CD14-positive monocyte (primary cell): Measurements from ENCODE around the gene NEDD4L. TPM values are rescaled to one million over a fixed set of nuclear protein-coding genes. Genes with fewer than 3 reads are reported as not detected.
A peak's percentile ranks its signal among the peaks of the same experiment; 100 is the strongest.

Source experiments
- DNase-seq, 3 donors: peaks; one replicate each; pipeline ENCODE4 v3.0.0-alpha.2; 2011 to 2022
- H2AFZ ChIP-seq: 2 replicates; pipeline ENCODE4 v1.6.0; 2012; ENCODE audit warnings: mild to moderate bottlenecking, low read depth, low read length, inconsistent platforms; ENCODE audit not compliant: insufficient read depth, poor library complexity, severe bottlenecking
- H3K27ac ChIP-seq, 2 donors: 1 replicate in 1 of 2; 2 replicates in 1 of 2; pipeline ENCODE4 v1.5.1; 2012 to 2013; ENCODE audit warnings: low read length in 2 of 2, control low read depth in 1 of 2, inconsistent platforms in 1 of 2, low read depth in 1 of 2, mild to moderate bottlenecking in 1 of 2
- H3K27me3 ChIP-seq, 2 donors: one replicate each; pipeline versions ENCODE4 v1.6.0 to v1.6.1; 2011 to 2013; ENCODE audit warnings: low read length in 2 of 2; ENCODE audit not compliant: control insufficient read depth in 2 of 2, insufficient read depth in 2 of 2
- H3K36me3 ChIP-seq, 2 donors: replicated peaks in 1 of 2; 1 replicate in 1 of 2; 2 replicates in 1 of 2; pipeline versions ENCODE4 v1.5.1 to v1.6.1; 2012 to 2013; ENCODE audit warnings: low read length in 2 of 2, control low read depth in 1 of 2, inconsistent platforms in 1 of 2, mild to moderate bottlenecking in 1 of 2; ENCODE audit not compliant: insufficient read depth in 2 of 2, control insufficient read depth in 1 of 2
- H3K4me1 ChIP-seq, 2 donors: 1 replicate in 1 of 2; 2 replicates in 1 of 2; pipeline versions ENCODE4 v1.5.1 to v1.6.1; 2012 to 2013; ENCODE audit warnings: low read length in 2 of 2, control low read depth in 1 of 2, inconsistent platforms in 1 of 2, mild to moderate bottlenecking in 1 of 2, moderate library complexity in 1 of 2; ENCODE audit not compliant: insufficient read depth in 2 of 2, control insufficient read depth in 1 of 2
- H3K4me2 ChIP-seq: replicated peaks from 2 replicates; pipeline ENCODE3; 2012; ENCODE audit warnings: low read length, moderate library complexity, mild to moderate bottlenecking; ENCODE audit not compliant: poor library complexity, severe bottlenecking; ENCODE audit errors: extremely low read depth
- H3K4me3 ChIP-seq, 3 experiments: fragments of 200-600 bp in 1 of 3; sonication (generic) in 1 of 3; replicated peaks in 1 of 3; 1 replicate in 2 of 3; 2 replicates in 1 of 3; pipeline ENCODE4 v1.5.1; 2011 to 2013; ENCODE audit warnings: low read length in 3 of 3, mild to moderate bottlenecking in 3 of 3, control low read depth in 2 of 3, low read depth in 2 of 3, inconsistent platforms in 1 of 3, moderate library complexity in 1 of 3
- H3K79me2 ChIP-seq: 2 replicates; pipeline ENCODE4 v1.6.0; 2012; ENCODE audit warnings: mild to moderate bottlenecking, control low read depth, inconsistent platforms, low read length, moderate library complexity; ENCODE audit not compliant: insufficient read depth
- H3K9ac ChIP-seq: 2 replicates; pipeline ENCODE4 v1.6.0; 2017; ENCODE audit warnings: low read length, mild to moderate bottlenecking; ENCODE audit not compliant: insufficient read depth, poor library complexity, severe bottlenecking
- H3K9me3 ChIP-seq, 2 donors: replicated peaks in 1 of 2; 1 replicate in 1 of 2; 2 replicates in 1 of 2; pipeline versions ENCODE4 v1.5.1 to v1.6.1; 2012 to 2013; ENCODE audit warnings: low read length in 2 of 2, control low read depth in 1 of 2; ENCODE audit not compliant: control insufficient read depth in 1 of 2, insufficient read depth in 1 of 2
- H4K20me1 ChIP-seq: 2 replicates; pipeline ENCODE4 v1.6.0; 2012; ENCODE audit warnings: mild to moderate bottlenecking, low read length, control low read depth, moderate library complexity; ENCODE audit not compliant: insufficient read depth
- H3K27ac Mint-ChIP-seq, 7 donors: one replicate each; pipeline ENCODE4 v1.8.0; 2020; ENCODE audit warnings: mild to moderate bottlenecking in 7 of 7, mixed read lengths in 7 of 7, moderate library complexity in 6 of 7, inconsistent platforms in 2 of 7
- H3K27me3 Mint-ChIP-seq, 3 donors: one replicate each; pipeline ENCODE4 v1.8.0; 2021 to 2022; ENCODE audit warnings: low read depth in 3 of 3, mild to moderate bottlenecking in 3 of 3, mixed read lengths in 3 of 3, moderate library complexity in 3 of 3, inconsistent platforms in 1 of 3
- H3K36me3 Mint-ChIP-seq, 2 donors: one replicate each; pipeline ENCODE4 v1.8.0; 2020; ENCODE audit warnings: mixed read lengths in 2 of 2, inconsistent platforms in 1 of 2, mild to moderate bottlenecking in 1 of 2
- H3K4me1 Mint-ChIP-seq: one replicate; pipeline ENCODE4 v1.8.0; 2020; ENCODE audit warnings: mild to moderate bottlenecking, mixed read lengths
- H3K4me3 Mint-ChIP-seq, 2 donors: one replicate each; pipeline ENCODE4 v1.8.0; 2020; ENCODE audit warnings: mild to moderate bottlenecking in 2 of 2, mixed read lengths in 2 of 2, moderate library complexity in 1 of 2
- H3K9me3 Mint-ChIP-seq, 7 donors: one replicate each; pipeline ENCODE4 v1.8.0; 2020 to 2022; ENCODE audit warnings: mixed read lengths in 7 of 7, mild to moderate bottlenecking in 6 of 7, moderate library complexity in 6 of 7, inconsistent platforms in 2 of 7
- CTCF ChIP-seq: fragments of 200-600 bp; IDR thresholded peaks from one replicate; pipeline ENCODE4 v1.8.0; 2022; ENCODE audit warnings: antibody characterized with exemption, mild to moderate bottlenecking
- WGBS: methylation state at CpG from one replicate; pipeline ENCODE4 v1.1.5; 2013; ENCODE audit warnings: missing lambda C conversion rate; ENCODE audit not compliant: insufficient coverage; 5-methylcytosine and 5-hydroxymethylcytosine counted together
- intact Hi-C, 2 donors: fragments of 100-400 bp; cut with micrococcal nuclease; formaldehyde crosslinking; loops; one replicate each; pipeline versions ENCODE4 v1.15.0 to v1.15.1; 2023
- polyA plus RNA-seq, 3 donors: library from polyadenylated mRNA; depleted of rRNA in 1 of 3; unstranded in 2 of 3; stranded (reverse) in 1 of 3; fragments of 300-500 nt in 2 of 3; fragments of >200 nt in 1 of 3; fragmentation: Illumina TruSeq in 2 of 3; gene quantifications; 1 replicate in 2 of 3; 2 replicates in 1 of 3; pipeline ENCODE4 v1.2.3, GENCODE V29; 2012 to 2021

NEDD4L gene
- polyA plus RNA-seq, 3 donors: 2.5 to 5.2 (median 4.5) TPM

GRCh38 chr18:58339890-58340289 is 295.9 kb downstream of the NEDD4L start:
- H3K9ac ChIP-seq: no peak overlapping the region
- H3K36me3 Mint-ChIP-seq: no peaks in the 10 kb centered on the region
- H3K27ac ChIP-seq: no peak overlapping the region
- H2AFZ ChIP-seq: no peak overlapping the region
- peak overlapping the region in 1 of 7 donors; percentile 11 for H3K27ac Mint-ChIP-seq
- H3K27me3 Mint-ChIP-seq: no peaks in the 10 kb centered on the region
- no peaks in the 10 kb centered on the region for H3K79me2 ChIP-seq
- no peaks in the 10 kb centered on the region for H3K36me3 ChIP-seq
- no peak overlapping the region for H3K4me3 ChIP-seq
- DNase-seq: no peak
- 100% methylated on average over 4 of the region's 5 CpGs for WGBS
- H3K4me2 ChIP-seq: no peak overlapping the region
- no peaks in the 10 kb centered on the region for H3K9me3 ChIP-seq
- peaks cover 5% of the 10 kb centered on the region for H3K4me1 Mint-ChIP-seq
- H3K4me3 Mint-ChIP-seq: no peak overlapping the region
- intact Hi-C loops: no loop called here
- H3K27me3 ChIP-seq: no peaks in the 10 kb centered on the region
- no peak for TF ChIP-seq CTCF
- H3K9me3 Mint-ChIP-seq: no peaks in the 10 kb centered on the region
- no peaks in the 10 kb centered on the region for H4K20me1 ChIP-seq
- H3K4me1 ChIP-seq: no peaks in the 10 kb centered on the region

GRCh38 chr18:58341916-58342315 is 297.9 kb downstream of the NEDD4L start:
- Histone ChIP-seq H3K79me2 (no peaks in the 10 kb centered on the region), H3K9me3 (no peaks in the 10 kb centered on the region), H4K20me1 (no peaks in the 10 kb centered on the region), H3K27ac (no peak overlapping the region), H3K9ac (no peak overlapping the region), H2AFZ (no peak overlapping the region), H3K27me3 (no peaks in the 10 kb centered on the region), H3K4me1 (no peaks in the 10 kb centered on the region), H3K4me3 (no peak overlapping the region), H3K36me3 (no peaks in the 10 kb centered on the region), H3K4me2 (no peak overlapping the region)
- peaks cover 5% of the 10 kb centered on the region for H3K4me1 Mint-ChIP-seq
- peak overlapping the region in 2 of 7 donors; percentile 38 to 73 for H3K27ac Mint-ChIP-seq
- intact Hi-C loops: no loop called here
- no peak for DNase-seq
- no peaks in the 10 kb centered on the region for H3K36me3 Mint-ChIP-seq
- H3K9me3 Mint-ChIP-seq: no peaks in the 10 kb centered on the region
- TF ChIP-seq CTCF: no peak
- no CpG with 5 or more reads among the region's 8 CpGs for WGBS
- H3K4me3 Mint-ChIP-seq: no peak overlapping the region
- H3K27me3 Mint-ChIP-seq: no peaks in the 10 kb centered on the region
